Activated B cell treated with CpG ODN at 0.5 μM for 24 hours (primary cell): ENCODE data around the gene TMC3. TPM values are rescaled to one million over a fixed set of nuclear protein-coding genes. Genes with fewer than 3 reads are reported as not detected.

Experiments used
- ATAC-seq: fragments of 200-7000 bp; cut with Tn5 transposase; one replicate; pipeline ENCODE4 v1.10.0; 2021; ENCODE audit warnings: low read depth, mild to moderate bottlenecking, moderate library complexity
- CTCF ChIA-PET: fragments of 350-600 bp; sonication (Branson Sonifier 250); formaldehyde crosslinking; loops from one replicate; lab custom pipeline; 2021; ENCODE audit warnings: antibody characterized with exemption; lab: Charles Lee
- POLR2A ChIA-PET: fragments of 350-600 bp; sonication (Branson Sonifier 250); formaldehyde crosslinking; loops from one replicate; lab custom pipeline; 2021; ENCODE audit warnings: antibody characterized with exemption; lab: Charles Lee
- DNase-seq: peaks from one replicate; pipeline ENCODE4 v3.0.0; 2022
- H3K27ac Mint-ChIP-seq: one replicate; pipeline ENCODE4 v1.8.0; 2020; ENCODE audit warnings: mixed read lengths
- H3K27me3 Mint-ChIP-seq: one replicate; pipeline ENCODE4 v1.8.0; 2021; ENCODE audit warnings: mixed read lengths
- H3K36me3 Mint-ChIP-seq: one replicate; pipeline ENCODE4 v1.8.0; 2021; ENCODE audit warnings: low read depth, mixed read lengths
- H3K4me1 Mint-ChIP-seq: one replicate; pipeline ENCODE4 v1.8.0; 2021; ENCODE audit warnings: mixed read lengths
- H3K4me3 Mint-ChIP-seq: one replicate; pipeline ENCODE4 v1.8.0; 2020; ENCODE audit warnings: mild to moderate bottlenecking, mixed read lengths
- H3K9me3 Mint-ChIP-seq: one replicate; pipeline ENCODE4 v1.8.0; 2020; ENCODE audit warnings: mixed read lengths
- CTCF ChIP-seq: fragments of 200-600 bp; IDR thresholded peaks from one replicate; pipeline ENCODE4 v1.8.0; 2022; ENCODE audit warnings: antibody characterized with exemption, mild to moderate bottlenecking
- intact Hi-C: fragments of 100-400 bp; cut with micrococcal nuclease; formaldehyde crosslinking; loops from one replicate; pipeline ENCODE4 v1.15.1; 2024
- total RNA-seq: library from RNA; stranded (reverse); gene quantifications from 2 replicates; pipeline ENCODE4 v1.2.3, GENCODE V29; 2022

Gene TMC3
- total RNA-seq, 1 donor from 2014 or later: not detected

GRCh38 chr15:81339851-81340250 lies 34.2 kb downstream of the TMC3 start:
- peaks cover 6% of the 10 kb centered on the region for H3K4me1 Mint-ChIP-seq
- no peaks in the 10 kb centered on the region for H3K27me3 Mint-ChIP-seq
- ChIA-PET CTCF (interaction anchor here (1.6 to 9.4 kb wide), 2 partner anchors 66 to 74 kb away, joined by 7 to 158 read pairs; no protein-coding TSS in a partner anchor), POLR2A (no interaction called here)
- TF ChIP-seq CTCF: no peak
- no peaks in the 10 kb centered on the region for H3K36me3 Mint-ChIP-seq
- H3K27ac Mint-ChIP-seq: no peak overlapping the region
- no peak for DNase-seq
- H3K9me3 Mint-ChIP-seq: no peaks in the 10 kb centered on the region
- no peak overlapping the region for H3K4me3 Mint-ChIP-seq
- intact Hi-C loops: no loop called here
- ATAC-seq: no peak

GRCh38 chr15:81339321-81339720 lies 34.7 kb downstream of the TMC3 start:
- Mint-ChIP-seq H3K4me3 (no peak overlapping the region), H3K27ac (no peak overlapping the region), H3K4me1 (peaks cover 6% of the 10 kb centered on the region), H3K27me3 (no peaks in the 10 kb centered on the region), H3K36me3 (no peaks in the 10 kb centered on the region), H3K9me3 (no peaks in the 10 kb centered on the region)
- intact Hi-C loops: no loop called here
- no peak for TF ChIP-seq CTCF
- DNase-seq (no peak), ATAC-seq (no peak)
- ChIA-PET CTCF (interaction anchor here (1.0 to 9.4 kb wide), 4 partner anchors 65 to 231 kb away, joined by 3 to 158 read pairs (median 6); no protein-coding TSS in a partner anchor), POLR2A (no interaction called here)

GRCh38 chr15:81338170-81339007 lies 35.6 kb downstream of the TMC3 start:
- Mint-ChIP-seq H3K36me3 (no peaks in the 10 kb centered on the region), H3K27ac (no peak overlapping the region), H3K27me3 (no peaks in the 10 kb centered on the region), H3K4me3 (no peak overlapping the region), H3K9me3 (no peaks in the 10 kb centered on the region), H3K4me1 (peaks cover 10% of the 10 kb centered on the region)
- ChIA-PET CTCF (interaction anchor here (0.9 to 9.4 kb wide), 7 partner anchors 64 to 230 kb away, joined by 3 to 158 read pairs (median 4); no protein-coding TSS in a partner anchor), POLR2A (no interaction called here)
- TF ChIP-seq CTCF: no peak
- DNase-seq (no peak), ATAC-seq (no peak)
- intact Hi-C loops: no loop called here

GRCh38 chr15:81337713-81338157 lies 36.3 kb downstream of the TMC3 start:
- CTCF ChIA-PET: interaction anchor here (0.9 to 9.4 kb wide), 5 partner anchors 58 to 182 kb away, joined by 3 to 158 read pairs (median 6); no protein-coding TSS in a partner anchor
- Mint-ChIP-seq H3K27me3 (no peaks in the 10 kb centered on the region), H3K4me1 (peaks cover 10% of the 10 kb centered on the region), H3K4me3 (no peak overlapping the region), H3K36me3 (no peaks in the 10 kb centered on the region), H3K27ac (no peak overlapping the region), H3K9me3 (no peaks in the 10 kb centered on the region)
- intact Hi-C loops: no loop called here
- POLR2A ChIA-PET: no interaction called here
- DNase-seq (no peak), ATAC-seq (no peak)
- TF ChIP-seq CTCF: no peak

GRCh38 chr15:81337241-81337640 lies 36.8 kb downstream of the TMC3 start:
- H3K9me3 Mint-ChIP-seq: no peaks in the 10 kb centered on the region
- ChIA-PET POLR2A (interaction anchor here (0.8 to 1.5 kb wide), 2 partner anchors 35 to 45 kb away, joined by 3 read pairs; no protein-coding TSS in a partner anchor), CTCF (interaction anchor here (0.6 to 9.4 kb wide), 14 partner anchors 16 to 229 kb away, joined by 3 to 158 read pairs (median 5); no protein-coding TSS in a partner anchor)
- H3K27ac Mint-ChIP-seq: no peak overlapping the region
- intact Hi-C loops: no loop called here
- ATAC-seq: no peak
- H3K4me3 Mint-ChIP-seq: no peak overlapping the region
- H3K4me1 Mint-ChIP-seq: peaks cover 10% of the 10 kb centered on the region
- no peak for DNase-seq
- no peaks in the 10 kb centered on the region for H3K27me3 Mint-ChIP-seq
- H3K36me3 Mint-ChIP-seq: no peaks in the 10 kb centered on the region
- TF ChIP-seq CTCF: no peak
